ENCODE data around the gene NECAB3. TPM values are rescaled to one million over a fixed set of nuclear protein-coding genes. Genes with fewer than 3 reads are reported as not detected.

Gene NECAB3
- total RNA-seq, 2 experiments from 2014 or later: 62.4 to 79.4 TPM

- ChIA-PET CTCF (ENCODE audit: unreplicated experiment) (no interaction called here), POLR2A (no interaction called here)
- H3K4me1 ChIP-seq (ENCODE audit: insufficient read depth, low read length, poor library complexity, severe bottlenecking): peaks cover 15% of the 10 kb centered on the region
- no peak overlapping the region for H3K27ac ChIP-seq (ENCODE audit: low read depth, low read length, poor library complexity, severe bottlenecking)
- TF ChIP-seq CTCF (conservative IDR thresholded peaks at IDR 0.05; ENCODE audit: low read length) (no peak), EZH2phosphoT487 (IDR thresholded peaks at IDR 0.05; ENCODE audit: borderline replicate concordance, low read depth, low read length) (no peak)
- no peaks in the 10 kb centered on the region for H4K20me1 ChIP-seq (ENCODE audit: insufficient read depth, low read length)
- H3K36me3 ChIP-seq (ENCODE audit: insufficient read depth, low read length): peaks cover 27% of the 10 kb centered on the region; the same call in 1 of the 2 replicates
- no peak overlapping the region for H2AFZ ChIP-seq (ENCODE audit: low read length)
- DNase-seq (ENCODE audit: low spot score): no peak
- H3K4me3 ChIP-seq (ENCODE audit: low read depth, low read length, poor library complexity, severe bottlenecking): no peak overlapping the region
- H3K79me2 ChIP-seq (ENCODE audit: insufficient read depth, low read depth, low read length): no peaks in the 10 kb centered on the region
- H3K4me2 ChIP-seq (ENCODE audit: low read length): no peak overlapping the region
- H3K9me2 ChIP-seq (ENCODE audit: insufficient read depth, low read length): no peaks in the 10 kb centered on the region
- no TSS peak for BruUV-seq (replicated peaks)
- no peaks in the 10 kb centered on the region for H3K9me3 ChIP-seq (ENCODE audit: low read length)
- intact Hi-C loops (cut with micrococcal nuclease; ENCODE audit: unreplicated experiment): no loop called here
These were observed 16.5 kb downstream of the NECAB3 start for GRCh38 chr20:33657704-33658095.

GRCh38 chr20:33656783-33657703 lies 17.2 kb downstream of the NECAB3 start:
- intact Hi-C loops (cut with micrococcal nuclease; ENCODE audit: unreplicated experiment): no loop called here
- Histone ChIP-seq H3K36me3 (ENCODE audit: insufficient read depth, low read length) (peaks cover 27% of the 10 kb centered on the region; the same call in 1 of the 2 replicates), H3K9me3 (ENCODE audit: low read length) (no peaks in the 10 kb centered on the region), H4K20me1 (ENCODE audit: insufficient read depth, low read length) (no peaks in the 10 kb centered on the region), H3K4me3 (ENCODE audit: low read depth, low read length, poor library complexity, severe bottlenecking) (no peak overlapping the region), H3K79me2 (ENCODE audit: insufficient read depth, low read depth, low read length) (no peaks in the 10 kb centered on the region), H2AFZ (ENCODE audit: low read length) (no peak overlapping the region), H3K4me2 (ENCODE audit: low read length) (no peak overlapping the region), H3K27ac (ENCODE audit: low read depth, low read length, poor library complexity, severe bottlenecking) (no peak overlapping the region), H3K4me1 (ENCODE audit: insufficient read depth, low read length, poor library complexity, severe bottlenecking) (peaks cover 19% of the 10 kb centered on the region), H3K9me2 (ENCODE audit: insufficient read depth, low read length) (no peaks in the 10 kb centered on the region)
- CTCF ChIA-PET (ENCODE audit: unreplicated experiment): no interaction called here
- POLR2A ChIA-PET: no interaction called here
- no peak for DNase-seq (ENCODE audit: low spot score)
- no TSS peak for BruUV-seq (replicated peaks)
- TF ChIP-seq EZH2phosphoT487 (IDR thresholded peaks at IDR 0.05; ENCODE audit: borderline replicate concordance, low read depth, low read length) (no peak), CTCF (conservative IDR thresholded peaks at IDR 0.05; ENCODE audit: low read length) (no peak)
